Osteoblast (primary cell): ENCODE measurements around the gene SOX15. TPM values are rescaled to one million over a fixed set of nuclear protein-coding genes. Genes with fewer than 3 reads are reported as not detected.

Source experiments
- DNase-seq: peaks from one replicate; pipeline ENCODE4 v3.0.0; 2011; ENCODE audit warnings: low spot score, mixed read lengths; ENCODE audit not compliant: insufficient read length; ENCODE audit errors: missing footprints
- H2AFZ ChIP-seq: 2 replicates; pipeline ENCODE4 v1.6.0; 2011; ENCODE audit warnings: mild to moderate bottlenecking, low read length
- H3K27ac ChIP-seq: 2 replicates; pipeline ENCODE4 v1.5.1; 2011; ENCODE audit warnings: mild to moderate bottlenecking, low read depth, low read length, moderate library complexity
- H3K27me3 ChIP-seq: 2 replicates; pipeline ENCODE4 v1.6.0; 2012; ENCODE audit warnings: mild to moderate bottlenecking, control low read depth, inconsistent platforms, low read length, moderate library complexity; ENCODE audit not compliant: insufficient read depth
- H3K36me3 ChIP-seq: 2 replicates; pipeline ENCODE4 v1.5.1; 2011; ENCODE audit warnings: mild to moderate bottlenecking, low read length, control low read depth, moderate library complexity; ENCODE audit not compliant: insufficient read depth
- H3K4me1 ChIP-seq: 2 replicates; pipeline ENCODE4 v1.5.1; 2011; ENCODE audit warnings: mild to moderate bottlenecking, low read length, control low read depth, moderate library complexity; ENCODE audit not compliant: insufficient read depth
- H3K4me2 ChIP-seq: 2 replicates; pipeline ENCODE4 v1.6.0; 2011; ENCODE audit warnings: mild to moderate bottlenecking, low read length; ENCODE audit not compliant: insufficient read depth
- H3K4me3 ChIP-seq: fragments of 200-600 bp; sonication (generic); 3 replicates; pipeline ENCODE4 v1.5.1; 2012; ENCODE audit warnings: mild to moderate bottlenecking, low read length, inconsistent platforms; ENCODE audit not compliant: insufficient read depth
- H3K79me2 ChIP-seq: 2 replicates; pipeline ENCODE4 v1.6.0; 2012; ENCODE audit warnings: mild to moderate bottlenecking, low read length, control low read depth, inconsistent platforms; ENCODE audit not compliant: insufficient read depth
- H3K9me3 ChIP-seq: 2 replicates; pipeline ENCODE4 v1.5.1; 2011; ENCODE audit warnings: low read depth, low read length, control low read depth
- H4K20me1 ChIP-seq: 2 replicates; pipeline ENCODE4 v1.6.0; 2012; ENCODE audit warnings: mild to moderate bottlenecking, low read length, control low read depth; ENCODE audit not compliant: insufficient read depth
- total RNA-seq: library from RNA; depleted of rRNA; stranded (reverse); fragments of >200 nt; gene quantifications from 2 replicates; pipeline ENCODE4 v1.2.3, GENCODE V29; 2012
- TF ChIP-seq, protein P1 (sequence below): IDR thresholded peaks from 2 replicates; pipeline ENCODE4 v1.5.1; 2011; ENCODE audit warnings: mild to moderate bottlenecking, low read depth, low read length, moderate library complexity; ENCODE audit errors: extremely low read depth

Gene SOX15
- total RNA-seq, 1 donor, result 0.72 TPM

DNA sequence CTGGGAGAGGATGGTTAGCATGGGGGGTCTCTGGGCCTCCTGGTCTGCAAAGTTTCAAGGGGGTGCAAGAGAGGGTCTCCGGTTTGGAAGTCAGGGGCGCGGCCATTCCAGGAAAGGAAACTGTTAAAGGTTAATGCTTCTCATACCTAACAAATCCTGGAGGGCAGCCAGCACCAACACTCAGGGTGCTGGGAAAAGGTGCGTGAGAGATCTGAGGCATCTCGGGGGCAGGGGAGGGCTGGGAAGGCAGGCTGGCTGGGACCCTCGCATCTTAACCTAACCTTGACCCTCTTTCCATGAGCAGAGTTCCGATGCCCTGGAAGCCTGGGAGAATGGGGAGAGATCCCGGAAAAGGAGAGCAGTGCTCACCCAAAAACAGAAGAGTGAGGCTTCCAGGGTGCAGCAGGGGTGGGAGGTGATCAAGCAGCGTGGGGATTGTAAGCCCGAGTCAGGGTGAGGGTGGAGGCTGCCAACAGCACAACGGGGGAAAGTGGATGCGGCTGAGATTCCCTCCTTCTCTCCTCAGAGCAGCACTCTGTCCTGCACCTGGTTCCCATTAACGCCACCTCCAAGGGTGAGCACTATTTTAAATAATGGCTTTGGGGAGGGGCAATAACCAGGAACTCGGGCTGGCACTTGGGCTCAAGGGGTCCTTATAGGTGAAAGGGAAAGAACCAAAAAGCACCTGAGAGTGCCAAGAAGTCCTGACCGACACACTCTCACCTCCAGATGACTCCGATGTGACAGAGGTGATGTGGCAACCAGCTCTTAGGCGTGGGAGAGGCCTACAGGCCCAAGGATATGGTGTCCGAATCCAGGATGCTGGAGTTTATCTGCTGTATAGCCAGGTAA, 30.3 kb downstream of the SOX15 start:
- TF ChIP-seq, protein P1, sequence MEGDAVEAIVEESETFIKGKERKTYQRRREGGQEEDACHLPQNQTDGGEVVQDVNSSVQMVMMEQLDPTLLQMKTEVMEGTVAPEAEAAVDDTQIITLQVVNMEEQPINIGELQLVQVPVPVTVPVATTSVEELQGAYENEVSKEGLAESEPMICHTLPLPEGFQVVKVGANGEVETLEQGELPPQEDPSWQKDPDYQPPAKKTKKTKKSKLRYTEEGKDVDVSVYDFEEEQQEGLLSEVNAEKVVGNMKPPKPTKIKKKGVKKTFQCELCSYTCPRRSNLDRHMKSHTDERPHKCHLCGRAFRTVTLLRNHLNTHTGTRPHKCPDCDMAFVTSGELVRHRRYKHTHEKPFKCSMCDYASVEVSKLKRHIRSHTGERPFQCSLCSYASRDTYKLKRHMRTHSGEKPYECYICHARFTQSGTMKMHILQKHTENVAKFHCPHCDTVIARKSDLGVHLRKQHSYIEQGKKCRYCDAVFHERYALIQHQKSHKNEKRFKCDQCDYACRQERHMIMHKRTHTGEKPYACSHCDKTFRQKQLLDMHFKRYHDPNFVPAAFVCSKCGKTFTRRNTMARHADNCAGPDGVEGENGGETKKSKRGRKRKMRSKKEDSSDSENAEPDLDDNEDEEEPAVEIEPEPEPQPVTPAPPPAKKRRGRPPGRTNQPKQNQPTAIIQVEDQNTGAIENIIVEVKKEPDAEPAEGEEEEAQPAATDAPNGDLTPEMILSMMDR, result no peak
- peaks cover 8% of the 10 kb centered on the region for H3K36me3 ChIP-seq
- H3K79me2 ChIP-seq, result peaks cover 30% of the 10 kb centered on the region
- peaks cover 30% of the 10 kb centered on the region for H3K4me1 ChIP-seq
- H3K4me2 ChIP-seq, result no peak overlapping the region
- DNase-seq, result no peak
- no peak overlapping the region for H3K4me3 ChIP-seq
- H2AFZ ChIP-seq, result no peak overlapping the region
- H3K27ac ChIP-seq, result no peak overlapping the region
- H4K20me1 ChIP-seq, result peaks cover 8% of the 10 kb centered on the region
- no peaks in the 10 kb centered on the region for H3K9me3 ChIP-seq
- no peaks in the 10 kb centered on the region for H3K27me3 ChIP-seq

DNA sequence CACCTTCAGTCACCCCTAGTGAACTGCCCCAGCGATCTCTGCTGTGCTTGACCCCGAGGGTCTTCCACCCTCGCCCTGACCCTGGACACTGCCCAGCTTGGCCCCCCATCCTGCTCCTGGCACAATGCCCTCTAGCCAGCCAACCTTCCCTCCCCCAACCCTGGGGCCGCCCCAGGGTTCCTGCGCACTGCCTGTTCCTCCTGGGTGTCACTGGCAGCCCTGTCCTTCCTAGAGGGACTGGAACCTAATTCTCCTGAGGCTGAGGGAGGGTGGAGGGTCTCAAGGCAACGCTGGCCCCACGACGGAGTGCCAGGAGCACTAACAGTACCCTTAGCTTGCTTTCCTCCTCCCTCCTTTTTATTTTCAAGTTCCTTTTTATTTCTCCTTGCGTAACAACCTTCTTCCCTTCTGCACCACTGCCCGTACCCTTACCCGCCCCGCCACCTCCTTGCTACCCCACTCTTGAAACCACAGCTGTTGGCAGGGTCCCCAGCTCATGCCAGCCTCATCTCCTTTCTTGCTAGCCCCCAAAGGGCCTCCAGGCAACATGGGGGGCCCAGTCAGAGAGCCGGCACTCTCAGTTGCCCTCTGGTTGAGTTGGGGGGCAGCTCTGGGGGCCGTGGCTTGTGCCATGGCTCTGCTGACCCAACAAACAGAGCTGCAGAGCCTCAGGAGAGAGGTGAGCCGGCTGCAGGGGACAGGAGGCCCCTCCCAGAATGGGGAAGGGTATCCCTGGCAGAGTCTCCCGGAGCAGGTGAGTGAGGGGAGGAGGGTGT, 31.2 kb downstream of the SOX15 start, which contains the start of gene TNFSF13:
TSS of gene TNFSF13 (plus strand) at position 207 of the 776 bp plus-strand sequence. CDS start at position 497, 290 bp downstream.
- DNase-seq, result no peak
- TF ChIP-seq, protein P1, result no peak

DNA sequence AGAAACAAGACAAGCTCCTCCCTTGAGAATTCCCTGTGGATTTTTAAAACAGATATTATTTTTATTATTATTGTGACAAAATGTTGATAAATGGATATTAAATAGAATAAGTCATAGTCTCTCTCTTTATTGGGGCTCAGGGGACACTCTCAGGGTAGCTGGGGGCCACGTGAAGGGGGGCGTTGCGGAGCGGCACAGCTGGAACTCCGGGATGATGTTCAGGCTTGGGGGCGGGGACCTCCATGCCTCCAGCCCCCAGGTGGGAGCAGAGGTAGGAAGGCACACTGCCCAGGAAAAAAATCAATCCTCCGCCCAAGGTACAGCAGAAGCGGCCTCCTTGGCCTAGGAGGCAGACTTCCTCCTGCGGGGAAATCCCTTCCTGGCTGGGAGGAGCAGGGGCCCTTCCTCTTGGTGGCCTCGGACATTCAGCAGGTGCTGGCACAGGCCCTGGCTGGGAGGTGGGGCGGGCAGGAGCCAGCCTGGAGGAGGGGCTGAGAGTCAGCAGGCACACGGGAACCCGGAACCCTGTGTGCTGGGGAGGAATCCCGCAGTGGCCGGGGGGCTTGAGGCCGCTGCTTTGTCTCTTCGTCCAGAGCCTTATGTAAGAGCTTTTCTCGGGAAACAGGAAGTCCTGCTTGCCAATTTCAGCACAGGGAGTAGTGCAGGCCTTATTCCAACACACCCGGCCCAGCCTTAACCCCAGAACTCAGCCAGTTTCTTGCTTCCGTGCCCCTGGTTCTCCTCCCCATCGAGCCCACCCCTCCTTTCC, 31.9 kb downstream of the SOX15 start:
- peak overlapping the region; percentile 93 for H2AFZ ChIP-seq
- H3K4me2 ChIP-seq, result peak overlapping the region; percentile 64
- peak overlapping the region; percentile 62 for H3K4me3 ChIP-seq
- no peaks in the 10 kb centered on the region for H3K9me3 ChIP-seq
- TF ChIP-seq, protein P1, result no peak
- H4K20me1 ChIP-seq, result peaks cover 5% of the 10 kb centered on the region
- peaks cover 28% of the 10 kb centered on the region for H3K4me1 ChIP-seq
- H3K36me3 ChIP-seq, result no peaks in the 10 kb centered on the region
- peaks cover 14% of the 10 kb centered on the region for H3K79me2 ChIP-seq
- H3K27ac ChIP-seq, result peak overlapping the region; percentile 59
- DNase-seq, result peak; percentile 87
- no peaks in the 10 kb centered on the region for H3K27me3 ChIP-seq

More for the DNA sequence above, 31.2 kb downstream of the SOX15 start, which contains the start of gene TNFSF13:
- Histone ChIP-seq H2AFZ (peak within 1 kb of the TSS; percentile 93), H3K36me3 (no peaks in the 10 kb centered on the region), H4K20me1 (peaks cover 5% of the 10 kb centered on the region), H3K79me2 (peaks cover 22% of the 10 kb centered on the region), H3K9me3 (no peaks in the 10 kb centered on the region), H3K4me1 (peaks cover 30% of the 10 kb centered on the region), H3K27me3 (no peaks in the 10 kb centered on the region), H3K4me2 (peak within 1 kb of the TSS; percentile 64), H3K4me3 (peak within 1 kb of the TSS; percentile 62), H3K27ac (peak within 1 kb of the TSS; percentile 59)
